Measurements from ENCODE around the gene FAM9A.

The FAM9A gene

GRCh38 chrX:8813036-8813435 is 11.9 kb upstream of the FAM9A start:
- Histone ChIP-seq H3K27ac (no peak overlapping the region), H3K36me3 (ENCODE audit: control insufficient read depth, insufficient read depth, low read length) (no peaks in the 10 kb centered on the region), H2AFZ (no peak overlapping the region), H3K4me2 (ENCODE audit: low read length) (no peak overlapping the region), H3K27me3 (ENCODE audit: control insufficient read depth, insufficient read depth, low read length) (no peaks in the 10 kb centered on the region), H3K4me1 (no peaks in the 10 kb centered on the region), H3K9ac (no peak overlapping the region), H3K4me3 (ENCODE audit: low read depth, low read length) (no peak overlapping the region), H3K79me2 (no peaks in the 10 kb centered on the region), H3K9me3 (ENCODE audit: control insufficient read depth, low read length) (no peaks in the 10 kb centered on the region)
- no peak for TF ChIP-seq CTCF (IDR thresholded peaks at IDR 0.05)

GRCh38 chrX:8811611-8812010 is 10.4 kb upstream of the FAM9A start:
- Histone ChIP-seq H3K27me3 (ENCODE audit: control insufficient read depth, insufficient read depth, low read length) (no peaks in the 10 kb centered on the region), H2AFZ (no peak overlapping the region), H3K9ac (no peak overlapping the region), H3K79me2 (no peaks in the 10 kb centered on the region), H3K27ac (no peak overlapping the region), H3K4me1 (no peaks in the 10 kb centered on the region), H3K36me3 (ENCODE audit: control insufficient read depth, insufficient read depth, low read length) (no peaks in the 10 kb centered on the region), H3K4me2 (ENCODE audit: low read length) (no peak overlapping the region), H3K4me3 (ENCODE audit: low read depth, low read length) (no peak overlapping the region), H3K9me3 (ENCODE audit: control insufficient read depth, low read length) (no peaks in the 10 kb centered on the region)
- TF ChIP-seq CTCF (IDR thresholded peaks at IDR 0.05): no peak

- no peak overlapping the region for H3K4me2 ChIP-seq (ENCODE audit: low read length)
- H3K4me3 ChIP-seq (ENCODE audit: low read depth, low read length): no peak overlapping the region
- no peaks in the 10 kb centered on the region for H3K9me3 ChIP-seq (ENCODE audit: control insufficient read depth, low read length)
Observed at GRCh38 chrX:8808661-8809060, 7.5 kb upstream of the FAM9A start.

DNA sequence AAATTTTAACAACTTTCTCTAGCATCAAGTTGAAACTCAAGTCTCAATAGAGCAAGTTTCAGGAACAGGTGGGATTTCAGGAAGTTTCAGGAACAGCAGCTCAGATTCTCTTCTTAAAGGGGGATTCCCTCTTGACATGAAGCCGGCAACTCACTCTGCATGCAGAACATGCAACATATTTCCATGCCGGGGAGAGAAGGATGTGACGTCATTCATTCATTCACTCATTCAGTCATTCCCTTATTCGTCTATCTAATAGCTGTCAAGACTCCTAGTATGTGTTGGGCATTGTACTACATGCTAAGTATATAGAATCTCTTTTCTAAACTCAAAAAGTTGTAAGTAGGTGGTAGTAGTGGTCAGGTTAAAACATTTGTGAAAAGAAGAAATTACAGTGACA is 4.8 kb upstream of the FAM9A start:
- Histone ChIP-seq H2AFZ (no peak overlapping the region), H3K27me3 (ENCODE audit: control insufficient read depth, insufficient read depth, low read length) (no peaks in the 10 kb centered on the region), H3K79me2 (no peaks in the 10 kb centered on the region), H3K9ac (no peak overlapping the region), H3K9me3 (ENCODE audit: control insufficient read depth, low read length) (no peaks in the 10 kb centered on the region), H3K4me1 (no peaks in the 10 kb centered on the region), H3K36me3 (ENCODE audit: control insufficient read depth, insufficient read depth, low read length) (no peaks in the 10 kb centered on the region), H3K27ac (no peak overlapping the region), H3K4me2 (ENCODE audit: low read length) (no peak overlapping the region), H3K4me3 (ENCODE audit: low read depth, low read length) (no peak overlapping the region)
- TF ChIP-seq CTCF (IDR thresholded peaks at IDR 0.05): no peak

More at GRCh38 chrX:8808661-8809060, 7.5 kb upstream of the FAM9A start:
- Histone ChIP-seq H3K9ac (no peak overlapping the region), H3K79me2 (no peaks in the 10 kb centered on the region), H3K4me1 (no peaks in the 10 kb centered on the region), H2AFZ (no peak overlapping the region), H3K27me3 (ENCODE audit: control insufficient read depth, insufficient read depth, low read length) (no peaks in the 10 kb centered on the region), H3K36me3 (ENCODE audit: control insufficient read depth, insufficient read depth, low read length) (no peaks in the 10 kb centered on the region), H3K27ac (no peak overlapping the region)
- no peak for TF ChIP-seq CTCF (IDR thresholded peaks at IDR 0.05)

- H3K9me3 ChIP-seq (ENCODE audit: control insufficient read depth, low read length): no peaks in the 10 kb centered on the region
- H3K79me2 ChIP-seq: no peaks in the 10 kb centered on the region
- no peak overlapping the region for H3K4me3 ChIP-seq (ENCODE audit: low read depth, low read length)
- H3K9ac ChIP-seq: no peak overlapping the region
- no peak overlapping the region for H3K27ac ChIP-seq
- no peaks in the 10 kb centered on the region for H3K4me1 ChIP-seq
- no peaks in the 10 kb centered on the region for H3K36me3 ChIP-seq (ENCODE audit: control insufficient read depth, insufficient read depth, low read length)
- TF ChIP-seq CTCF (IDR thresholded peaks at IDR 0.05): no peak
- no peak overlapping the region for H2AFZ ChIP-seq
- H3K4me2 ChIP-seq (ENCODE audit: low read length): no peak overlapping the region
- no peaks in the 10 kb centered on the region for H3K27me3 ChIP-seq (ENCODE audit: control insufficient read depth, insufficient read depth, low read length)
Observed at GRCh38 chrX:8805046-8805445, 3.9 kb upstream of the FAM9A start.
